Activated T-cell treated with anti-CD3 and anti-CD28 coated beads, Interleukin-2, amount 50 U/mL, for 24 hours (primary cell): ENCODE data around the gene STX12.
"Not testable (repeated sequence)": the region's sequence is repeated elsewhere in the genome, so short reads cannot be mapped to it uniquely, and the experiment has no call there.

Experiments used
- DNase-seq: peaks from one replicate; pipeline ENCODE4 v3.0.0-alpha.2; 2020
- H3K27ac Mint-ChIP-seq: 2 replicates; pipeline ENCODE4 v1.8.0; 2020; ENCODE audit warnings: mild to moderate bottlenecking, mixed read lengths
- H3K27me3 Mint-ChIP-seq: 2 replicates; pipeline ENCODE4 v1.8.0; 2020; ENCODE audit warnings: mixed read lengths
- H3K36me3 Mint-ChIP-seq: 2 replicates; pipeline ENCODE4 v1.8.0; 2020; ENCODE audit warnings: low read depth, mixed read lengths
- H3K4me1 Mint-ChIP-seq: 2 replicates; pipeline ENCODE4 v1.8.0; 2020; ENCODE audit warnings: low read depth, mixed read lengths
- H3K4me3 Mint-ChIP-seq: 2 replicates; pipeline ENCODE4 v1.8.0; 2020; ENCODE audit warnings: mild to moderate bottlenecking, moderate library complexity, mixed read lengths
- H3K9me3 Mint-ChIP-seq: 2 replicates; pipeline ENCODE4 v1.8.0; 2020; ENCODE audit warnings: mixed read lengths

Gene STX12

DNA sequence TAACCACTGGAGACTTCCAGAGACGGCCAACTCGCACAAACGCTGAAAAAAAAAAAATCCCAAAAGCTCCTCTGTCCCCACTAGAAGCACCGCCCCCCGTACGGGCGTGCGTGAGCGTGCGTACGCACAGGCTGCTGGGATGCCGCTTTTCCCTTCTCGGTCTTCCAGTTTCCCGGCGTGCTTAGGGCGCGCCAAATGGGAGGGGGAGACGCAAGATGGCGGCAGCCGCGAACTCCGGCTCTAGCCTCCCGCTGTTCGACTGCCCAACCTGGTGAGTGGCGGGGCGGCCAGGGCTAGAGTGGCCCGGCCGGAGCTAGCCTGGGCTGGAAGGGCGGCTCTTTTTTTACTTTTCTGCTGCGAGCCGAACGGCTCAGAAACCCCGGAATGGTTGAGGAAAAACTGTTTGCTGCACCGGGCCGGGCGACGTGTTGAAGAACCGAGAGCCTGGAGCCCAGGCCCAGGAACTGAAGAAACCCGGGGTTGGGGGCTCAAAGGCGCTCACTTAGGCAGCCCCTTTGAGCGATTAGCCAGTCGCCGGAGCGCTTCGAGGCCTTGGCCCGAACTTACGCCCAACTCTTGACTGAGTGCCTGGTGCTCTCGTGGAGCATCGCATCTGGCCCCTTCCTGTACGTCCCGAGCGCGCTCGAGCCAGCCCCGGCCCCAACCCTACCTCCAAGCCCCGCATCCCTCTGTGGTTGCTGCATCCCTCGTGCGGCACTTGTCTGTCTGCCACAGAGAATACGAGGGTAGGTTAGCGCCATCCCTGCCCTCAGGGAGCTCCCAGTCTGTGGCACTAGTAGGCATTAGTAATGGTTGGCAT lies 57.8 kb downstream of the STX12 start, which contains the start of gene PPP1R8:
TSS of gene PPP1R8 (plus strand) at position 162 of the 820 bp plus-strand sequence. CDS start at position 216, 54 bp downstream.
- H3K27me3 Mint-ChIP-seq, result no peaks in the 10 kb centered on the region
- peaks cover 44% of the 10 kb centered on the region for H3K4me1 Mint-ChIP-seq
- peak; percentile 92 for DNase-seq
- peaks cover 55% of the 10 kb centered on the region for H3K36me3 Mint-ChIP-seq
- H3K4me3 Mint-ChIP-seq, result peak within 1 kb of the TSS; percentile 97
- H3K9me3 Mint-ChIP-seq, result no peaks in the 10 kb centered on the region
- peak within 1 kb of the TSS; percentile 96 for H3K27ac Mint-ChIP-seq

DNA sequence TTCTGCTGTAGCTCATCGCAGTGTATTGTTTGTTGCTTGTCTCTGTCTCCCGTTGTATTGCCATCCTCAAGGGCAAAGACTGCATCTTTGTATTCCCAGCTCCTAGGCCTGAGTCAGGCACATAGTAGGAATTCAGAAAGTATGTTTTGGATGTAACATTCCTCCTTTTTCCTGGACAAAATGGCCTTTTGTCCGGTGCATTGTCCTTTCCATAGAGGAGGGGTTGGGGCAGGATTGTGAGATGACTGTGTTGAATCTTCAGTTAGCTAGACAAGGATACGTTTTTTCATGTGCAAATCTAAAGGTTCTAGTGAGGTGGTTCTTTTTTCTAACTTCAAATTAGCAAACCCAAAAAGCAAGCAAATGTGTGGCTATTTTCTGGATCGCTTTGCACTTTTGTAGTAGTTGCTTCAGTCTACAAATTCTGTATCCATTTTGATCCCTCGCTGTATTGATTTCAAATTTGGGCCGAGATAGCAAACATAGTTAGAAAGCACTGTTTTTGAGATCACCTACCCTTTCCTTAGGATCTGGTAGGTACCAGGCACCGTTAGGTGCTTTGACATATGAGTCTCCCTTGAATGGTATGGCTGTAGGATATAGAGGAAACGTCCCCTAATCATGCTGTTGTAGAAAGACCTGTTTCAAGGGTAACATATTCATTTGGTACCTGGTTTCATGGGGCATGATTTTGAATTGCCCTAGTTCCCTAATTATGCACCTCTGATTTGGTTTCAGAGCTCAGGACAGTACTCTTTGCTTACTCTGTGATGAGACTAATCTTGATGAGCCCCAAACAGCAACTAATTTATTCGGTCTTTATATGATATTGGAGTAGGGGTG lies 58.8 kb downstream of the STX12 start:
- H3K36me3 Mint-ChIP-seq, result peaks cover 61% of the 10 kb centered on the region
- H3K9me3 Mint-ChIP-seq, result no peaks in the 10 kb centered on the region
- peak overlapping the region; percentile 96 for H3K27ac Mint-ChIP-seq
- DNase-seq, result no peak
- peaks cover 49% of the 10 kb centered on the region for H3K4me1 Mint-ChIP-seq
- H3K4me3 Mint-ChIP-seq, result peak overlapping the region; percentile 97
- H3K27me3 Mint-ChIP-seq, result no peaks in the 10 kb centered on the region

DNA sequence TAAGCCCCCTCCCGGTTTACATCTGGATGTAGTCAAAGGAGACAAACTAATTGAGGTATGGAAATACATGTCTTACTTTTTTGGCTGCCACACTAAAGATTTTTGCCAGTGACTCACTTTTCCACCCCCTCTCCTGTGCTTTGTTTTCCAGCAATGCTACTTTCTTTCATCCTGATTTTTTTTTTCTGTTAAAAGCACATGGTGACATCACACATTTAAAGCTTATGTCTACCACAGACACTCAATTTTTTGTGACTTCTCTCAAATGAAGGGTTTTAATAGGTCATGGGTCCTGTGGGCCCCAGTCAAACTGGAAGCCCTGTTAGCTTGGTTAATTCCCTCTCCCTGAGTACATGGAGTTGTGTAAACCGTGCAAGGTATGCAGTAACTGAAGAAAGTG lies 59.7 kb downstream of the STX12 start:
- DNase-seq, result no peak
- Mint-ChIP-seq H3K27me3 (no peaks in the 10 kb centered on the region), H3K4me1 (peaks cover 50% of the 10 kb centered on the region), H3K36me3 (peaks cover 71% of the 10 kb centered on the region), H3K9me3 (no peaks in the 10 kb centered on the region), H3K27ac (peak overlapping the region; percentile 96), H3K4me3 (peak overlapping the region; percentile 97)

DNA sequence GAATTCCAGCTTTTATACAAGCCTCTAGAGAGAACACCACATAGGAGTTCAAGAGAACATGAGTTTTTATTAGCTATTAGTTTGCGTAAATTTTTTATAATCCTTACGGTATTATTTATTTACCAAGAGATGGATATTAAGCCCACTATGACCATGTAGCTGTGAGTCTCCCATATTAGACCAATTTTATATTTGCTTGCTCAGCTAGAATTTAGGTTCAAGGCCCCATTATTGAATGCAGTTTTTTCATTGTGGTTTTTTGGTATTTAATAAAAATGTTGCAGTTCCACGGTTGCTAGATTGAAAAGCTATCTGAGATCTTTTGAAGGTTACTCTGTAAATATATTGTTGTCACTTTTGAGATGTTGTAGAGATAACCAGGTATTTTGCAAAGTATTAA lies 60.5 kb downstream of the STX12 start:
- Mint-ChIP-seq H3K4me3 (no peak overlapping the region), H3K27me3 (no peaks in the 10 kb centered on the region), H3K4me1 (peaks cover 50% of the 10 kb centered on the region), H3K36me3 (peaks cover 76% of the 10 kb centered on the region), H3K27ac (peak overlapping the region; percentile 44), H3K9me3 (no peaks in the 10 kb centered on the region)
- no peak for DNase-seq

DNA sequence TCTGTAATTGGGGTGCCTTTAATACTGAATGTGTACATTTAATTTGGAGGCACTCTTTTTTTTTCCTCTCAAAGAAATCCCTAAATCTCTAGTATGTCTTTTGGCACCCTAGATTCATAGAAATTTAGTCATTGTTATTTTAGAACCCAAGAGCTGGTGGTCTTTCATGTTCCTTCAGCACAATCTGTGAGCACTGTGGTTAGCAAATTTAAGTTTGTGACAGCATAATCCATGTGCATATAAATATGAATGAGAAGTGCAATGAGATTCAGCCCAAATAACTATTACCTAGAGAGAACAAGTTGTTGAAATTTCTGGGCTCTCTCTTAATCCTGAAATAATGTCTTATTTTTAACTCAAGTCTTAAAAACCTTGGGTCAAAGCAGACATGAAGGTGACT lies 62.0 kb downstream of the STX12 start:
- peaks cover 91% of the 10 kb centered on the region for H3K36me3 Mint-ChIP-seq
- H3K4me3 Mint-ChIP-seq, result peak overlapping the region; percentile 4
- peaks cover 49% of the 10 kb centered on the region for H3K4me1 Mint-ChIP-seq

DNA sequence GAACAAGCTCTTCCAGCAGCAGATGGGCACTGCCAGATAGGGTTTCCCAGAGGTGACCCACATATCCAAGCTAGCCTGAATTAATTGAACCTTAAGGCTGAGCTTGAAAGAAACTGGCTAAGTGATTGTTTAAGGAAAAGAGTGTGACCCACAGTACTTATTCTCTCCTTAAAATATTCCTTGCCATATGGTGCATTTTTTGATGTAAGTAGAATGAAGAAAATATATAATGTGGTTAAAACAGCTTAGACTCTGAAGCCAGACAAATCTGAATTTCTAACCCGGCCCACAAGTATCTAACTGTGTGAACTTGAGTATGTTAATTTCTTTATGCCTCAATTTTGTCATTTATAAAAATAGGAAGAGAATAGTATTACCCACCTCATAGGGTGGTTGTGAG lies 62.5 kb downstream of the STX12 start:
- no peak for DNase-seq
- Mint-ChIP-seq H3K9me3 (no peaks in the 10 kb centered on the region), H3K4me1 (peaks cover 49% of the 10 kb centered on the region), H3K27me3 (no peaks in the 10 kb centered on the region), H3K36me3 (peaks cover 93% of the 10 kb centered on the region), H3K27ac (peak overlapping the region; percentile 48), H3K4me3 (no peak overlapping the region)

More for the DNA sequence above, 62.0 kb downstream of the STX12 start:
- no peaks in the 10 kb centered on the region for H3K27me3 Mint-ChIP-seq
- no peak for DNase-seq
- peak overlapping the region; percentile 48 for H3K27ac Mint-ChIP-seq
- no peaks in the 10 kb centered on the region for H3K9me3 Mint-ChIP-seq

DNA sequence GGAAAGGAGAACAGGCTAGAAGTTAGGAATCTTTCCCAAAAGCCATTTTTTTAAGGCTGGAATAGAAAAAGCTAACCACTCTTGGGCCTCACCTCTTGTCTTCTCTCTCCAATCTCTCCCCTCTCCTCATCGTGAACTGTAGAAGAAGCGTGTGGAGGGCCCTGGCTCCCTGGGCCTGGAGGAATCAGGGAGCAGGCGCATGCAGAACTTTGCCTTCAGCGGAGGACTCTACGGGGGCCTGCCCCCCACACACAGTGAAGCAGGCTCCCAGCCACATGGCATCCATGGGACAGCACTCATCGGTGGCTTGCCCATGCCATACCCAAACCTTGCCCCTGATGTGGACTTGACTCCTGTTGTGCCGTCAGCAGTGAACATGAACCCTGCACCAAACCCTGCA lies 76.9 kb downstream of the STX12 start:
- Mint-ChIP-seq H3K4me3 (no peak overlapping the region), H3K9me3 (no peaks in the 10 kb centered on the region), H3K27ac (no peak overlapping the region), H3K36me3 (peaks cover 66% of the 10 kb centered on the region), H3K4me1 (no peaks in the 10 kb centered on the region), H3K27me3 (no peaks in the 10 kb centered on the region)
- DNase-seq, result no peak

DNA sequence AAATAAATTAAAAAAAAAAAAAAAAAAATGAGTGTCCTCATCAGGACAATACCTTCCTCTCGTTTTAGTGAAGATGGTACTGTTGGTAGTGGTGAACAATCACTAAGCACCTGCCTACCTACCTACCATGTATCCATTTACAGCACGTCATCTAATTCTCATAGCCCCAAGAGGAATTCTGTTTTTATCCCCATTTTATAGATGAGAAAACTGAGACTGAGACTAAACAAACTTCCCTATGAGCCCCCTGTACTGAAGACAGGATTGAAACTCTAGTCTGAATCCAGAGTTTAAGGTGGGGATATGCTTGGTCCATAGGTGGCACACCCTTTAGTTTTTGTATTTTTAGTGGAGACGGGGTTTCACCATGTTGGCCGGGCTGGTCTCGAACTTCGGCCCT lies 82.1 kb downstream of the STX12 start:
- no peak for DNase-seq
- Mint-ChIP-seq H3K9me3 (no peaks in the 10 kb centered on the region), H3K4me3 (no peak overlapping the region), H3K27me3 (no peaks in the 10 kb centered on the region), H3K27ac (no peak overlapping the region), H3K4me1 (peaks cover 4% of the 10 kb centered on the region), H3K36me3 (peaks cover 20% of the 10 kb centered on the region)

DNA sequence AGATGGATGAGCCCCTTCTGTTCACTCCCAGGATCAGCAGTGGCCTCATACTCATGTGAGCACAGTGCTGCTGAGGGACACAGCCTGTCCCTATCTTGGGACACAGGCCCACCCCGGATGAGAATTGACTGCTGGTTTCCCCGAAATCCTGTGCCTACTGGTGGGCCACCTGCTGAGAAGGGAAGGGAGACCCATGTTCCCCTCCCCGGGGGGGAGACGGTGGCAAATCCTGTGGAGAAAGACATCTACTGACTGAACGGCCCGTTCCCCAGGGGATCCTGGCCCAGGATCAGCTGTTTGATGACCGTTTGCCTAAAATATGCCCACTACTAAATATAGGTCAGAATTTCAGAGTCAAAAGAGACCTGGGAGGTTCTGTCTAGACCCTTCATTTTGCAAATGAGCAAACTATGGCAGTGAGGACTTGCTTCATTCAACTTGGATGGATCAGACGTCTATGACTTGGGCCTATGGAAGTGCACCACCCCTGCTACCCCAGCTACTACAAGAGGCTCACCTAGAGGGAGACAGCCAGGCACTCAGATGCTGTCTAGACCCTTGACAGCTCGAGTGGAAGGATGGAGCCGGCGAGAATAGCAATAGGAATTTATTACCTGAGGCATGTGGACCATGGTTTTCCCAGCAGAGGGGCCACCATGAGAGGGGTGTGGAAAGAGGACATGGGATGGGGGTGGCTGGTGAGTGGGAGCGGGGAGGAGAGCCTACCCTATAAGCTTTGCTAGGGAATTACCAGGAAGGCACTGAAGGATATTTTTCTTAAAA lies 83.7 kb downstream of the STX12 start:
- peak; percentile 28 for DNase-seq
- Mint-ChIP-seq H3K4me1 (peaks cover 4% of the 10 kb centered on the region), H3K36me3 (peaks cover 4% of the 10 kb centered on the region), H3K9me3 (no peaks in the 10 kb centered on the region), H3K4me3 (no peak overlapping the region), H3K27ac (no peak overlapping the region), H3K27me3 (no peaks in the 10 kb centered on the region)

DNA sequence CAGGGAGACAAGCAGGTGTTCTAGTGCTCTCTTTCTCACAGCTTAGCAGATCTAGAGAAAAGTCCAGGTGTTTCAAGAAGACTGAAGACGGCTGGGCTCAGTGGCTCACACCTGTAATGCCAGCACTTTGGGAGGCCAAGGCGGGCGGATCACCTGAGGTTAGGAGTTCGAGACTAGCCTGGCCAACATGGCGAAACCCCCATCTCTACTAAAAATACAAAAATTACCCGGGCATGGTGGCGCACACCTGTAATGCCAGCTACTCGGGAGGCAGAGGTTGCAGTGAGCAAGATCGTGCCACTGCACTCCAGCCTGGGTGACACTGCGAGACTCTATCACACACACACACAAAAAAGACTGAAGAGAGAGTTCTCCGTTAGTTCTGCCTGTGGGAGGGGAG lies 84.5 kb downstream of the STX12 start:
- DNase-seq, H3K9me3 Mint-ChIP-seq, H3K36me3 Mint-ChIP-seq, H3K27ac Mint-ChIP-seq, H3K27me3 Mint-ChIP-seq, H3K4me3 Mint-ChIP-seq, H3K4me1 Mint-ChIP-seq: not testable (repeated sequence)

DNA sequence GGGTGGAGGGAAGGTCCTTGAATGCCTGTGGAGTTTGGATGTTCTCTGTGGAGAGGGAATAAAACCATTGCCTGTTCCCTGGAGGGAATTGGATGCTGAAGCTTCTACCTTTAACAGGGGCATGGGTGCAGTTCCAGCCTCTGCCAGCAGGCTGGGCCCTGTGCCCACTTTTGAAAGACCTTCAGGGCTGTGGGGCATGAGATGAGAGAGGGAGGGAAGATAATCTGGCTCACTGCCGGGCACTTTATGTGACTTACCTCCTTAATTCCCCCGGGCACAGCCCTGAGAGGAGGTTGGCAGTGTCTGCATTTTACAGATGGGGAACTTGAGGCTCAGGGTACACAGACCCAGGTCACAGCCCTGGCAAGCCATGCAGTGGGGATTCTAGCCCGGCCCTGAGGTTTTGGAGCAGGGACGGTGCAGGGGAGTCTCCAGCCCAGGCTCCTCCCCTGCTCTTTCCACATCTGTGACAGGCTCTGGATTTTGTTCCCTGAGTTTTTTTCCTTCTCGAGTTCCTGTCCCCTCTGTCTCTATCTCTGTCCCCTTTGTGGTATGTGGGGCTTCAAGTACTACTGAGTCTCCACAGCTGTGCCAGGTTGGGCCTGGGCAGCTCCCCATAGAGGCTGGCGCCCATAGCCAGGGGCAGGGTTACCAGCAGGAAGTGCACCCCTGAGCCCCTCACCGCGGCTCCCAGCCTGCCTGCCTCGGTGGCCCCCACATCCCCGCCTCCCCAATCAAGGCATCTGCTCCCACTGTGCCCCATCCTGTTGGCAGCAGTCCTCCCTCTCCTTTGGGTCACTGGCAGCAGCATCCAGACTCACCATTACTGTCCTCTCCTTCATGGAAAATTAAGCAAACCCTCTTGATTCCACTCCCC lies 85.3 kb downstream of the STX12 start:
- Mint-ChIP-seq H3K4me1 (peaks cover 10% of the 10 kb centered on the region), H3K27ac (no peak overlapping the region), H3K27me3 (no peaks in the 10 kb centered on the region)

DNA sequence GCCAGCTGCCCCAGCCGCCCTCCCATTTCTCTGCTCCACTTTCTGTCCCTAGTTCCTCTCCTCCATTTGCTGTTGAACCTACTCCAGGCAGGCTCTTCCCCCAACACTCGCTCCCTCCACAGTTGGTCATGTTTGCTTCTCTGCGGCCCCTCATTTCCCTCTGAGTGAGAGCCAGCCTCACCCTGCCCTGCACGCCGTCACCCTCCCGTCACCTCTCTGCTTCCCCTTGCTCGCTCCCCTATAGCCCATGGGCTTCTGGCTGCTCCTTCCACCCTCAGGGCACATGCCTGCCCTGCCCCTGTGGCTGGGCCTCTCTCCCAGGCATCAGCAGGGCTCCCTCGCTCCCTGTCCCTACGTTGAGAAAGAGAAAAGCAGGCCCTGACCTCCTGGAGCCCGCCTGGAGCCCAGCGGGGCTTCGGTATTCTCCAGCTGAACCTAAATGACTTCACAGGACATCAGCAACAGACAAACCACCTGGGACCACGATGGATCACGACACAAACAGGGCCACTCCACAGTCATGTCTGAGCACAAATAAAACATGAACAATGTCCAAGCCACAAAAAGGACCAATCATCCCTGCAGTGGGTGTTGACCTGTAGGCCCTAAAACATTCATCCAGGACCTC lies 86.0 kb downstream of the STX12 start:
- H3K9me3 Mint-ChIP-seq, result no peaks in the 10 kb centered on the region
- peaks cover 16% of the 10 kb centered on the region for H3K4me1 Mint-ChIP-seq
- no peak overlapping the region for H3K27ac Mint-ChIP-seq
- H3K27me3 Mint-ChIP-seq, result no peaks in the 10 kb centered on the region
- H3K4me3 Mint-ChIP-seq, result no peak overlapping the region
- no peaks in the 10 kb centered on the region for H3K36me3 Mint-ChIP-seq
- DNase-seq, result no peak

More for the DNA sequence above, 85.3 kb downstream of the STX12 start:
- DNase-seq, result peak; percentile 89
- Mint-ChIP-seq H3K9me3 (no peaks in the 10 kb centered on the region), H3K36me3 (no peaks in the 10 kb centered on the region), H3K4me3 (no peak overlapping the region)

DNA sequence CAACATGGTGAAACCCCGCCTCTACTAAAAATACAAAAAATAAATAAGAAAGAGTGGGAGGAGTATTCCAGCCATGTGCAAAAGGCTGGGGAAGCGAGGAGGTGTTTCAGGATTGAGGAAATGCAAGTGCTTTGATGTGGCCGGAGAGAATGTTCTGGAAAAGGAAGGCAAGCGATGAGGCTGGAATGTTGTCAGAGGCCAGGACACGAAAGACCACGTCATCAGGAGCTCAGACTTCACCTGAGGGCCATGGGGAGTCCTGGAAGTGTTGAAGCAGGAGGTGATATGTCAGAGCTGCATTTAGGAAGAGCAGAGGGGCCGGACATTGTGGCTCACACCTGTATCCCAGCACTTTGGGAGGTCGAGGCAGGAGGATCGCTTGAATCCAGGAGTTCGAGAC lies 88.4 kb downstream of the STX12 start:
- no peak for DNase-seq
- Mint-ChIP-seq H3K4me3 (no peak overlapping the region), H3K4me1 (peaks cover 21% of the 10 kb centered on the region), H3K36me3 (no peaks in the 10 kb centered on the region), H3K9me3 (no peaks in the 10 kb centered on the region), H3K27ac (no peak overlapping the region), H3K27me3 (no peaks in the 10 kb centered on the region)
